Vagina (tissue), 2 donors: ENCODE data around the gene NUDT3.

ENCODE experiments used
- CTCF ChIP-seq, 3 experiments: fragments of 450-650 bp in 2 of 3; fragments of 200-600 bp in 1 of 3; sonication (generic) in 1 of 3; IDR thresholded peaks; one replicate each; pipeline ENCODE4 v1.5.1; 2017 to 2019; ENCODE audit warnings: antibody characterized with exemption in 3 of 3, mild to moderate bottlenecking in 2 of 3, moderate library complexity in 2 of 3
- POLR2A ChIP-seq, 2 donors: fragments of 450-650 bp; IDR thresholded peaks; one replicate each; pipeline ENCODE4 v1.6.1; 2017; ENCODE audit warnings: antibody characterized with exemption in 2 of 2, mild to moderate bottlenecking in 2 of 2, moderate library complexity in 2 of 2
- POLR2AphosphoS5 ChIP-seq, 2 donors: sonication (generic); formaldehyde crosslinking; IDR thresholded peaks; one replicate each; pipeline ENCODE4 v1.9.0; 2017; ENCODE audit warnings: antibody characterized with exemption in 2 of 2, mild to moderate bottlenecking in 2 of 2, low read depth in 1 of 2; ENCODE audit not compliant: insufficient read depth in 1 of 2

- TF ChIP-seq CTCF (IDR thresholded peaks at IDR 0.05) (no peak), POLR2AphosphoS5 (IDR thresholded peaks at IDR 0.05; ENCODE audit: insufficient read depth in 1 of 2, low read depth in 1 of 2) (no peak), POLR2A (IDR thresholded peaks at IDR 0.05) (no peak)
These were observed 88.3 kb downstream of the NUDT3 start for GRCh38 chr6:34304164-34304563.
